Endothelial cell of umbilical vein (primary cell): ENCODE results near the gene OR51G1. TPM values are rescaled to one million over a fixed set of nuclear protein-coding genes. Genes with fewer than 3 reads are reported as not detected.

ENCODE experiments used
- BruUV-seq: library from RNA; stranded (reverse); fragments of 400-500 nt; replicated peaks from 2 replicates; lab custom pipeline; 2021; lab: Mats Ljungman, UMichigan
- CTCF ChIA-PET: fragments of 300-600, 350-600 bp; sonication (Branson Sonifier 250); formaldehyde crosslinking; loops from one replicate; lab custom pipeline; 2021; ENCODE audit warnings: antibody characterized with exemption, inconsistent platforms; lab: Charles Lee
- POLR2A ChIA-PET: fragments of 300-600, 350-600 bp; sonication (Branson Sonifier 250); formaldehyde crosslinking; loops from one replicate; lab custom pipeline; 2021; ENCODE audit warnings: antibody characterized with exemption, inconsistent platforms; lab: Charles Lee
- DNase-seq: peaks from one replicate; pipeline ENCODE4 v3.0.0-alpha.2; 2011; ENCODE audit warnings: low read depth, low spot score
- FAIRE-seq: peaks from 2 replicates; lab custom pipeline; 2011; peaks lifted over from hg19 to GRCh38; lab: Jason Lieb, UNC
- H2AFZ ChIP-seq: 2 replicates; pipeline ENCODE4 v1.6.0; 2012; ENCODE audit warnings: low read depth, low read length, control low read depth, inconsistent platforms
- H3K27ac ChIP-seq: 2 replicates; pipeline ENCODE4 v1.5.1; 2011; ENCODE audit warnings: low read depth, mild to moderate bottlenecking, control low read depth, low read length, moderate library complexity; ENCODE audit not compliant: insufficient read depth
- H3K27me3 ChIP-seq, 2 experiments: 2 replicates each; pipeline versions ENCODE4 v1.6.0 to v1.6.1; 2011; ENCODE audit warnings: low read length in 2 of 2, mixed read lengths in 1 of 2; ENCODE audit not compliant: control insufficient read depth in 2 of 2, insufficient read depth in 2 of 2
- H3K36me3 ChIP-seq, 2 experiments: 2 replicates in 1 of 2; 3 replicates in 1 of 2; pipeline ENCODE4 v1.5.1; 2011; ENCODE audit warnings: low read length in 2 of 2, mild to moderate bottlenecking in 1 of 2, moderate library complexity in 1 of 2; ENCODE audit not compliant: control insufficient read depth in 2 of 2, insufficient read depth in 2 of 2; ENCODE audit errors: extremely low read depth in 1 of 2
- H3K4me1 ChIP-seq: 3 replicates; pipeline ENCODE4 v1.5.1; 2011; ENCODE audit warnings: mild to moderate bottlenecking, low read length; ENCODE audit not compliant: control insufficient read depth, insufficient read depth; ENCODE audit errors: extremely low read depth
- H3K4me2 ChIP-seq: 2 replicates; pipeline ENCODE4 v1.6.1; 2011; ENCODE audit warnings: low read length, control low read depth, mixed read lengths; ENCODE audit not compliant: insufficient read depth
- H3K4me3 ChIP-seq, 3 experiments: fragments of 200-600 bp in 1 of 3; sonication (generic), shearing (Covaris generic) in 1 of 3; replicated peaks in 1 of 3; 2 replicates each; pipeline ENCODE4 v1.5.1; 2011 to 2016; ENCODE audit warnings: control low read depth in 3 of 3, low read length in 3 of 3, mild to moderate bottlenecking in 2 of 3, inconsistent platforms in 1 of 3, low read depth in 1 of 3, moderate library complexity in 1 of 3; ENCODE audit not compliant: insufficient read depth in 1 of 3
- H3K79me2 ChIP-seq: 2 replicates; pipeline ENCODE4 v1.6.0; 2012; ENCODE audit warnings: low read length, inconsistent platforms; ENCODE audit not compliant: control insufficient read depth, insufficient read depth
- H3K9ac ChIP-seq: replicated peaks from 2 replicates; pipeline ENCODE3; 2011; ENCODE audit warnings: low read length, control low read depth; ENCODE audit not compliant: insufficient read depth; ENCODE audit errors: extremely low read depth
- H3K9me1 ChIP-seq: replicated peaks from 3 replicates; pipeline ENCODE4 v1.6.0; 2011; ENCODE audit warnings: mild to moderate bottlenecking, low read length; ENCODE audit not compliant: control insufficient read depth, insufficient read depth; ENCODE audit errors: extremely low read depth
- H3K9me3 ChIP-seq: replicated peaks from 2 replicates; pipeline ENCODE4 v1.5.1; 2012; ENCODE audit warnings: low read length, inconsistent platforms; ENCODE audit not compliant: control insufficient read depth, insufficient read depth
- H4K20me1 ChIP-seq: replicated peaks from 2 replicates; pipeline ENCODE3; 2011; ENCODE audit warnings: mild to moderate bottlenecking, low read length; ENCODE audit not compliant: control insufficient read depth, insufficient read depth; ENCODE audit errors: extremely low read depth
- EZH2 ChIP-seq: IDR thresholded peaks from 2 replicates; pipeline ENCODE4 v1.6.1; 2012; ENCODE audit warnings: borderline replicate concordance, low read depth, mild to moderate bottlenecking, moderate library complexity, low read length, inconsistent platforms; ENCODE audit not compliant: severe bottlenecking
- FOS ChIP-seq: IDR thresholded peaks from 2 replicates; pipeline ENCODE4 v1.6.1; 2011; ENCODE audit warnings: mild to moderate bottlenecking, low read length, moderate library complexity, borderline replicate concordance; ENCODE audit not compliant: insufficient read depth
- GATA2 ChIP-seq: IDR thresholded peaks from 2 replicates; pipeline ENCODE4 v1.7.0; 2011; ENCODE audit warnings: low read depth, mild to moderate bottlenecking, moderate library complexity, mixed read lengths, low read length; ENCODE audit not compliant: insufficient read length, insufficient read depth
- JUN ChIP-seq: IDR thresholded peaks from 2 replicates; pipeline ENCODE4 v1.6.1; 2011; ENCODE audit warnings: borderline replicate concordance, low read depth; ENCODE audit not compliant: insufficient read length, insufficient read depth
- MAX ChIP-seq: IDR thresholded peaks from 2 replicates; pipeline ENCODE4 v1.6.1; 2011; ENCODE audit not compliant: insufficient read depth, insufficient read length
- MYC ChIP-seq: IDR thresholded peaks from one replicate; pipeline ENCODE4 v1.6.1; 2011; ENCODE audit warnings: mild to moderate bottlenecking, low read depth, low read length
- POLR2A ChIP-seq: IDR thresholded peaks from 2 replicates; pipeline ENCODE4 v1.6.1; 2012; ENCODE audit warnings: low read depth, mild to moderate bottlenecking, control low read depth, low read length
- POLR2AphosphoS5 ChIP-seq: IDR thresholded peaks from 2 replicates; pipeline ENCODE4 v1.6.1; 2012; ENCODE audit warnings: low read depth, mild to moderate bottlenecking, control low read depth, low read length, moderate library complexity; ENCODE audit not compliant: insufficient read depth
- dilution Hi-C: fragments of 300-500 bp; cut with MboI; formaldehyde crosslinking; loops from one replicate; pipeline ENCODE4 v1.15.0; 2019; ENCODE audit warnings: low sequenced_read_pairs; ENCODE audit not compliant: extremely low pct_ligation_motif_present
- intact Hi-C: fragments of 100-400 bp; cut with micrococcal nuclease; formaldehyde crosslinking; loops from one replicate; pipeline ENCODE4 v1.10.0; 2022
- polyA plus RNA-seq, 4 experiments: library from polyadenylated mRNA; depleted of rRNA in 3 of 4; stranded (reverse) in 3 of 4; unstranded in 1 of 4; fragments of >200 nt; gene quantifications; 2 replicates each; pipeline versions ENCODE4 v1.2.1 to v1.2.3, GENCODE V29; 2011 to 2012; ENCODE audit warnings: missing spikeins in 1 of 4
- total RNA-seq: library from RNA; stranded (reverse); gene quantifications from 2 replicates; pipeline ENCODE4 v1.2.3, GENCODE V29; 2021
- TF ChIP-seq, protein P1 (sequence below), 2 donors: IDR thresholded peaks; 1 replicate in 1 of 2; 2 replicates in 1 of 2; pipeline ENCODE4 v1.5.1; 2011; ENCODE audit warnings: low read length in 2 of 2, mild to moderate bottlenecking in 2 of 2, moderate library complexity in 2 of 2, control low read depth in 1 of 2, inconsistent platforms in 1 of 2, low read depth in 1 of 2; ENCODE audit not compliant: insufficient read depth in 1 of 2; ENCODE audit errors: extremely low read depth in 1 of 2

OR51G1 gene
- total and polyA plus RNA-seq, 2 donors (not counting 3 experiments of a cell fraction or from before 2014, with no cell fraction given): not detected

GRCh38 chr11:4921796-4922195 lies 2.3 kb downstream of the OR51G1 start:
- BruUV-seq: no TSS peak

More at GRCh38 chr11:4921796-4922195, 2.3 kb downstream of the OR51G1 start:
- TF ChIP-seq, protein P1, sequence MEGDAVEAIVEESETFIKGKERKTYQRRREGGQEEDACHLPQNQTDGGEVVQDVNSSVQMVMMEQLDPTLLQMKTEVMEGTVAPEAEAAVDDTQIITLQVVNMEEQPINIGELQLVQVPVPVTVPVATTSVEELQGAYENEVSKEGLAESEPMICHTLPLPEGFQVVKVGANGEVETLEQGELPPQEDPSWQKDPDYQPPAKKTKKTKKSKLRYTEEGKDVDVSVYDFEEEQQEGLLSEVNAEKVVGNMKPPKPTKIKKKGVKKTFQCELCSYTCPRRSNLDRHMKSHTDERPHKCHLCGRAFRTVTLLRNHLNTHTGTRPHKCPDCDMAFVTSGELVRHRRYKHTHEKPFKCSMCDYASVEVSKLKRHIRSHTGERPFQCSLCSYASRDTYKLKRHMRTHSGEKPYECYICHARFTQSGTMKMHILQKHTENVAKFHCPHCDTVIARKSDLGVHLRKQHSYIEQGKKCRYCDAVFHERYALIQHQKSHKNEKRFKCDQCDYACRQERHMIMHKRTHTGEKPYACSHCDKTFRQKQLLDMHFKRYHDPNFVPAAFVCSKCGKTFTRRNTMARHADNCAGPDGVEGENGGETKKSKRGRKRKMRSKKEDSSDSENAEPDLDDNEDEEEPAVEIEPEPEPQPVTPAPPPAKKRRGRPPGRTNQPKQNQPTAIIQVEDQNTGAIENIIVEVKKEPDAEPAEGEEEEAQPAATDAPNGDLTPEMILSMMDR (IDR thresholded peaks at IDR 0.05; ENCODE audit: extremely low read depth in 1 of 2, insufficient read depth in 1 of 2, low read depth in 1 of 2, low read length in 2 of 2): no peak
- TF ChIP-seq POLR2AphosphoS5: no peak
- TF ChIP-seq MYC: no peak
- TF ChIP-seq EZH2: no peak
- no peak for TF ChIP-seq POLR2A
- TF ChIP-seq MAX: no peak
- no peak for TF ChIP-seq FOS
- TF ChIP-seq GATA2: no peak
- no peak for TF ChIP-seq JUN
- Histone ChIP-seq H2AFZ (no peak overlapping the region), H3K79me2 (no peaks in the 10 kb centered on the region), H4K20me1 (no peaks in the 10 kb centered on the region), H3K27ac (no peak overlapping the region), H3K9me1 (no peaks in the 10 kb centered on the region), H3K9ac (no peak overlapping the region), H3K9me3 (no peaks in the 10 kb centered on the region), H3K36me3 (no peaks in the 10 kb centered on the region), H3K4me3 (no peak overlapping the region), H3K27me3 (no peaks in the 10 kb centered on the region), H3K4me2 (no peak overlapping the region), H3K4me1 (no peaks in the 10 kb centered on the region)
- DNase-seq (no peak), FAIRE-seq (no peak)
- POLR2A ChIA-PET: no interaction called here
- intact Hi-C loops: no loop called here
- dilution Hi-C loops: no loop called here
- CTCF ChIA-PET: no interaction called here
